Muscle of arm (tissue), 12 donors: ENCODE results near the gene ANK3. TPM values are rescaled to one million over a fixed set of nuclear protein-coding genes. Genes with fewer than 3 reads are reported as not detected.
"Not testable (repeated sequence)": the region's sequence is repeated elsewhere in the genome, so short reads cannot be mapped to it uniquely, and the experiment has no call there.

Experiments
- DNase-seq: peaks from one replicate; pipeline ENCODE4 v3.0.0-alpha.2; 2013
- polyA plus RNA-seq, 12 donors: library from polyadenylated mRNA; unstranded; fragments of 120-200 nt; gene quantifications; one replicate each; pipeline ENCODE4 v1.2.1, GENCODE V29; 2013; ENCODE audit not compliant: insufficient read length in 12 of 12

The ANK3 gene
- polyA plus RNA-seq, 12 donors = 84.5 to 171 (median 147) TPM; not detected in 1

GRCh38 chr10:60040014-60040662 is 349.5 kb downstream of the ANK3 start:
- no peak for DNase-seq

- DNase-seq = no peak
Measured at GRCh38 chr10:60035984-60036383, 353.7 kb downstream of the ANK3 start.

GRCh38 chr10:60035375-60035774 is 354.3 kb downstream of the ANK3 start:
- not testable (repeated sequence) for DNase-seq

GRCh38 chr10:60032723-60033122 is 357.0 kb downstream of the ANK3 start:
- DNase-seq = peak; percentile 43

- DNase-seq = no peak
Measured at GRCh38 chr10:60031664-60032063, 358.0 kb downstream of the ANK3 start.

GRCh38 chr10:60031183-60031582 is 358.5 kb downstream of the ANK3 start:
- DNase-seq = no peak

GRCh38 chr10:60029475-60029874 is 360.2 kb downstream of the ANK3 start:
- no peak for DNase-seq

GRCh38 chr10:60028081-60028480 is 361.6 kb downstream of the ANK3 start:
- no peak for DNase-seq

- no peak for DNase-seq
Measured at GRCh38 chr10:60025279-60025678, 364.4 kb downstream of the ANK3 start.

GRCh38 chr10:60024506-60024905 is 365.2 kb downstream of the ANK3 start:
- DNase-seq = no peak

GRCh38 chr10:60023155-60023877 is 366.4 kb downstream of the ANK3 start:
- no peak for DNase-seq

- no peak for DNase-seq
Measured at GRCh38 chr10:60021361-60021760, 368.3 kb downstream of the ANK3 start.

- DNase-seq = no peak
Measured at GRCh38 chr10:60016794-60017193, 372.9 kb downstream of the ANK3 start.

- DNase-seq = no peak
Measured at GRCh38 chr10:60009710-60010383, 379.8 kb downstream of the ANK3 start.

GRCh38 chr10:60009276-60009675 is 380.4 kb downstream of the ANK3 start:
- DNase-seq = no peak

- no peak for DNase-seq
Measured at GRCh38 chr10:60008816-60009215, 380.9 kb downstream of the ANK3 start.

- no peak for DNase-seq
Measured at GRCh38 chr10:60006062-60006461, 383.6 kb downstream of the ANK3 start.

- DNase-seq = peak; percentile 38
Measured at GRCh38 chr10:60003651-60004523, 385.8 kb downstream of the ANK3 start.

- no peak for DNase-seq
Measured at GRCh38 chr10:60000747-60001146, 388.9 kb downstream of the ANK3 start.

GRCh38 chr10:59997827-59998525 is 391.7 kb downstream of the ANK3 start:
- peak; percentile 36 for DNase-seq

GRCh38 chr10:59995862-59996261 is 393.8 kb downstream of the ANK3 start:
- peak; percentile 30 for DNase-seq
